ENCODE data around the gene SAMD4B.
A peak's percentile ranks its signal among the peaks of the same experiment; 100 is the strongest.

DNA sequence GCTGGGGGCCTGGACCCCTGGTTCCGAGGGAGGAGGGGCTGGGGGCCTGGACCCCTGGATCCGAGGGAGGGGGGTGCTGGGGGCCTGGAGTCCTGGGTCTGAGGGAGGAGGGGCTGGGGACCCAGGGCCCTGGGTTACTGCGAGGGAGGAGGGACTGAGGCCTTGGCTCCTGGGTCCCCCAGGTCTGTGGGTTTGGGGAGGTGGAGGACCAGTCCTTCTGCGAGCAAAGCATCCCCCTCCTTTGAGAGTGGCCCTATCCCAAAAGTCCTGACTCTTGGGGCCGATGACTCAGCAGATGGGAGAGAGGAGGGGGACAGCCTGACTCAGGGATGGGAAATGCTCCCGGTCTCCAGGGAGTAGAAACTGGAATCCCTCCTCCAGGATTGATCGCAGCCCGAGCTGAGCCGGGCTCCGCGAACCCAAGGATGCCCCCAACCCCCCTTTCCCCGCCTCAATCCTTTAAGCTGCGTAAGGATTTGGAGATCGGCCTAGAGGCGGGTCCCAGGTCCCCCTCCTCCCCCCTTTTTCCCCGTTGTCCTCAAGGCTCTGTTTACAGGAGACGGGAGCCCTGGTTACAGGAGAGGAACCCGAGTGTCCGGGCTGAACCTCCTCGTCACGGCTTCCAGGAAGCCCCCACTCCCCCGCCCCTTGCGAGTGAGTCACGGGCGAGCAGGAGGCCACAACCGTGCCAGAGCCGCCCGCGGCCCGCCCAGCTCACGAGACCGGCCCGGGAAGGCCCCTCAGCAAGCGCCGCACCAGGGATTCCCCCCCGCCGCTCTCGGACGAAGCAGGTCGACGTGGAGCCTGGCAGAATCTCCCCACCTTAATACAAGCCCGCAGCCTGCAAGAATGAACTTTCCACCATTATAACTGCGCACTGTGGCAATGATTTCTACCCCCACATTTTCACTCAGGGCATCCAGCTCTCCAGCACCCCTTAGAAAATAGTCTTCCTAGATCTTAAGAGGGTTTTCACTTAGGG, 61.4 kb downstream of the SAMD4B start:
- TF ChIP-seq, protein P1, sequence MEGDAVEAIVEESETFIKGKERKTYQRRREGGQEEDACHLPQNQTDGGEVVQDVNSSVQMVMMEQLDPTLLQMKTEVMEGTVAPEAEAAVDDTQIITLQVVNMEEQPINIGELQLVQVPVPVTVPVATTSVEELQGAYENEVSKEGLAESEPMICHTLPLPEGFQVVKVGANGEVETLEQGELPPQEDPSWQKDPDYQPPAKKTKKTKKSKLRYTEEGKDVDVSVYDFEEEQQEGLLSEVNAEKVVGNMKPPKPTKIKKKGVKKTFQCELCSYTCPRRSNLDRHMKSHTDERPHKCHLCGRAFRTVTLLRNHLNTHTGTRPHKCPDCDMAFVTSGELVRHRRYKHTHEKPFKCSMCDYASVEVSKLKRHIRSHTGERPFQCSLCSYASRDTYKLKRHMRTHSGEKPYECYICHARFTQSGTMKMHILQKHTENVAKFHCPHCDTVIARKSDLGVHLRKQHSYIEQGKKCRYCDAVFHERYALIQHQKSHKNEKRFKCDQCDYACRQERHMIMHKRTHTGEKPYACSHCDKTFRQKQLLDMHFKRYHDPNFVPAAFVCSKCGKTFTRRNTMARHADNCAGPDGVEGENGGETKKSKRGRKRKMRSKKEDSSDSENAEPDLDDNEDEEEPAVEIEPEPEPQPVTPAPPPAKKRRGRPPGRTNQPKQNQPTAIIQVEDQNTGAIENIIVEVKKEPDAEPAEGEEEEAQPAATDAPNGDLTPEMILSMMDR (IDR thresholded peaks at IDR 0.05) = no peak
- TF ChIP-seq EP300 (IDR thresholded peaks at IDR 0.05) (peak; percentile 92 to 99 (median 96)), POLR2A (IDR thresholded peaks at IDR 0.05) (peak; percentile 63 to 71), POLR2AphosphoS5 (IDR thresholded peaks at IDR 0.05) (peak; percentile 89 to 98 (median 93))
